GM23248 (cell line): ENCODE data around the gene FN3KRP. TPM values are rescaled to one million over a fixed set of nuclear protein-coding genes. Genes with fewer than 3 reads are reported as not detected.

Experiments used
- DNase-seq: peaks from one replicate; pipeline ENCODE4 v3.0.0-alpha.2; 2015
- H2AFZ ChIP-seq: fragments of 200-600 bp; sonication (generic); 2 replicates; pipeline ENCODE4 v1.6.1; 2016; ENCODE audit warnings: antibody characterized with exemption
- H3F3A ChIP-seq: fragments of 200-600 bp; sonication (generic); 2 replicates; pipeline ENCODE4 v1.6.1; 2016; ENCODE audit warnings: mild to moderate bottlenecking, antibody characterized with exemption, mixed run types; ENCODE audit not compliant: insufficient read depth
- H3K27ac ChIP-seq: fragments of 200-600 bp; sonication (generic); 2 replicates; pipeline ENCODE4 v1.5.1; 2016; ENCODE audit warnings: mild to moderate bottlenecking
- H3K27me3 ChIP-seq: fragments of 200-600 bp; sonication (generic); replicated peaks from 2 replicates; pipeline ENCODE4 v1.6.1; 2016; ENCODE audit warnings: mild to moderate bottlenecking; ENCODE audit not compliant: insufficient read depth
- H3K36me3 ChIP-seq: fragments of 200-600 bp; sonication (generic); 2 replicates; pipeline ENCODE4 v1.6.1; 2016; ENCODE audit warnings: low read depth, mild to moderate bottlenecking
- H3K4me1 ChIP-seq: fragments of 200-600 bp; sonication (generic); 2 replicates; pipeline ENCODE4 v1.6.1; 2016; ENCODE audit warnings: mild to moderate bottlenecking; ENCODE audit not compliant: insufficient read depth
- H3K4me2 ChIP-seq: fragments of 200-600 bp; sonication (generic); one replicate; pipeline ENCODE4 v1.6.1; 2016; ENCODE audit warnings: mild to moderate bottlenecking; ENCODE audit not compliant: unreplicated experiment
- H3K4me3 ChIP-seq: fragments of 200-600 bp; sonication (generic); 2 replicates; pipeline ENCODE4 v1.5.1; 2016; ENCODE audit warnings: mild to moderate bottlenecking
- H3K79me2 ChIP-seq: fragments of 200-600 bp; sonication (generic); 2 replicates; pipeline ENCODE4 v1.6.1; 2016; ENCODE audit warnings: mild to moderate bottlenecking; ENCODE audit not compliant: insufficient read depth
- H3K9ac ChIP-seq: fragments of 200-600 bp; sonication (generic); 2 replicates; pipeline ENCODE4 v1.6.1; 2016; ENCODE audit warnings: mild to moderate bottlenecking
- H3K9me2 ChIP-seq: fragments of 200-600 bp; sonication (generic); 2 replicates; pipeline ENCODE4 v1.6.1; 2016; ENCODE audit warnings: mixed run types, mild to moderate bottlenecking, moderate library complexity; ENCODE audit not compliant: insufficient read depth
- H3K9me3 ChIP-seq: fragments of 200-600 bp; sonication (generic); one replicate; pipeline ENCODE4 v1.6.1; 2017; ENCODE audit warnings: low read depth
- H4K20me1 ChIP-seq: fragments of 200-600 bp; sonication (generic); 2 replicates; pipeline ENCODE4 v1.6.0; 2016; ENCODE audit not compliant: insufficient read depth
- EZH2 ChIP-seq: fragments of 200-600 bp; sonication (generic); IDR thresholded peaks from 2 replicates; pipeline ENCODE4 v1.6.1; 2018; ENCODE audit warnings: antibody characterized with exemption, mild to moderate bottlenecking; ENCODE audit not compliant: insufficient read depth, poor library complexity, severe bottlenecking
- EZH2phosphoT487 ChIP-seq: fragments of 200-600 bp; sonication (generic); IDR thresholded peaks from 2 replicates; pipeline ENCODE4 v1.6.1; 2018; ENCODE audit warnings: antibody characterized with exemption, moderate library complexity, mild to moderate bottlenecking, low read depth; ENCODE audit not compliant: insufficient read depth
- WGBS, 2 experiments: methylation state at CpG; one replicate each; pipeline ENCODE4 v1.1.6; 2015 to 2017; ENCODE audit warnings: low lambda C conversion rate in 2 of 2, low coverage in 1 of 2; ENCODE audit errors: missing lambda C conversion rate in 2 of 2; 5-methylcytosine and 5-hydroxymethylcytosine counted together
- in situ Hi-C: fragments of 300-500 bp; cut with MboI; formaldehyde crosslinking; loops from 2 replicates; pipeline ENCODE4 v1.15.0; 2020
- microRNA-seq: library from miRNA; unstranded; fragments of <30 nt; microRNA quantifications from one replicate; pipeline ENCODE4, GENCODE V29; 2016; ENCODE audit warnings: borderline number of aligned reads
- polyA plus RNA-seq: library from polyadenylated mRNA; unstranded; fragments of >200 nt; fragmentation: Nextera tagmentation; extraction: Ambion mirVana; gene quantifications from 2 replicates; pipeline ENCODE4 v1.2.1, GENCODE V29; 2016
- small RNA-seq: library from RNA; depleted of rRNA; stranded (forward); fragments of <200 nt; gene quantifications from one replicate; pipeline ENCODE3, GENCODE V24; 2014; ENCODE audit warnings: low read depth, low replicate concordance
- total RNA-seq: library from RNA; depleted of rRNA; stranded (reverse); fragments of >200 nt; shearing (Covaris generic); gene quantifications from 2 replicates; pipeline ENCODE4 v1.2.3, GENCODE V29; 2014; rRNA removed

FN3KRP gene
- total and polyA plus RNA-seq, 2 experiments from 2014 or later, result 33.8 to 45.2 TPM

DNA sequence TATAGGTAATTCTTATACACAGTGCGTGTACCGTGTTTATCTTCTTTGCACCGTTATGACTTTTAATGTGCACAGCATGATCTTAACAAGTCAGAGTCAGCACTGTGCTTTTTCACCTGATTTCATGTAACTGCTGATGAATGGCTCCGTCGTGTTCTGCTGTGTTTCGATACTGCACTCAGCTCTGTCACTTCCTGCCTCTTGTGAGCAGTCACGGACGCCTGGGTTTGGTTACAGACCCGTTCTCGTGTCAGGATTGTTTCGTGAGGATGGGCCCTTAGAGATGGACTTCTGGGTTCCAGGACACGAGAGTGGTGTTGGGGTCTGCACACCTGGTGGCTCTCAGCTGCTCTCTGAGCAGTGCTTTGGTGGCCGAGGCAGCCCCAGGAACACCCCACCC lies 59.9 kb downstream of the FN3KRP start:
- no peak for TF ChIP-seq EZH2
- TF ChIP-seq EZH2phosphoT487, result no peak
- no peak overlapping the region for H3K4me3 ChIP-seq
- no peaks in the 10 kb centered on the region for H3F3A ChIP-seq
- in situ Hi-C loops, result no loop called here
- 94 to 97% methylated on average over 13 of the region's 13 CpGs for WGBS, 2 experiments
- no peak for DNase-seq
- H3K9me3 ChIP-seq, result no peaks in the 10 kb centered on the region
- peaks cover 4% of the 10 kb centered on the region; the same call in 1 of the 2 replicates for H3K36me3 ChIP-seq
- H2AFZ ChIP-seq, result no peak overlapping the region
- H3K27ac ChIP-seq, result no peak overlapping the region
- no peak overlapping the region for H3K9ac ChIP-seq
- no peak overlapping the region for H3K4me2 ChIP-seq
- H3K4me1 ChIP-seq, result no peaks in the 10 kb centered on the region; the same call in 1 of the 2 replicates
- H3K9me2 ChIP-seq, result no peaks in the 10 kb centered on the region
- H4K20me1 ChIP-seq, result no peaks in the 10 kb centered on the region
- no peaks in the 10 kb centered on the region for H3K27me3 ChIP-seq
- H3K79me2 ChIP-seq, result no peaks in the 10 kb centered on the region

Small RNA genes within 50 kb of the gene (microRNA-seq; reads per million reads assigned to microRNA genes)
- gene MIR4525, result not detected

Small RNA genes within 50 kb of the gene (small RNA-seq; reads per million reads assigned to genes)
- gene MIR4525, result not detected

Other genes with a start within 250 kb of the FN3KRP start
- gene FOXK2, start 197.0 kb upstream of the FN3KRP start, total RNA-seq, result 38.4 and 43.0 TPM in 2 replicates
- 5.6 and 6.6 TPM in 2 replicates for gene FOXK2, start 197.0 kb upstream of the FN3KRP start, polyA plus RNA-seq
- gene WDR45B, start 68.3 kb upstream of the FN3KRP start, total RNA-seq, result 87.3 and 118 TPM in 2 replicates
- gene WDR45B, start 68.3 kb upstream of the FN3KRP start, polyA plus RNA-seq, result 87.8 and 91.6 TPM in 2 replicates
- 11.4 and 23.7 TPM in 2 replicates for gene RAB40B, start 18.0 kb upstream of the FN3KRP start, total RNA-seq
- 23.8 and 24.7 TPM in 2 replicates for gene RAB40B, start 18.0 kb upstream of the FN3KRP start, polyA plus RNA-seq
- 0.11 TPM in 1 of 2 replicates, not detected in the other for gene FN3K, start 18.9 kb downstream of the FN3KRP start, total RNA-seq
- gene FN3K, start 18.9 kb downstream of the FN3KRP start, polyA plus RNA-seq, result 1.0 TPM in 2 replicates
- 19.3 and 26.8 TPM in 2 replicates for gene TBCD, start 35.4 kb downstream of the FN3KRP start, total RNA-seq
- 31.1 and 33.8 TPM in 2 replicates for gene TBCD, start 35.4 kb downstream of the FN3KRP start, polyA plus RNA-seq
- gene ZNF750, start 123.3 kb downstream of the FN3KRP start, total RNA-seq, result not detected in 2 replicates
- 0.11 TPM in 1 of 2 replicates, not detected in the other for gene ZNF750, start 123.3 kb downstream of the FN3KRP start, polyA plus RNA-seq